ENCODE data around the gene TATDN2. TPM values are rescaled to one million over a fixed set of nuclear protein-coding genes. Genes with fewer than 3 reads are reported as not detected.
A peak's percentile ranks its signal among the peaks of the same experiment; 100 is the strongest.

TATDN2 gene
- polyA plus RNA-seq, 2 of the 4 experiments (the other 2 are of a cell fraction): 22.4 to 34.9 TPM

DNA sequence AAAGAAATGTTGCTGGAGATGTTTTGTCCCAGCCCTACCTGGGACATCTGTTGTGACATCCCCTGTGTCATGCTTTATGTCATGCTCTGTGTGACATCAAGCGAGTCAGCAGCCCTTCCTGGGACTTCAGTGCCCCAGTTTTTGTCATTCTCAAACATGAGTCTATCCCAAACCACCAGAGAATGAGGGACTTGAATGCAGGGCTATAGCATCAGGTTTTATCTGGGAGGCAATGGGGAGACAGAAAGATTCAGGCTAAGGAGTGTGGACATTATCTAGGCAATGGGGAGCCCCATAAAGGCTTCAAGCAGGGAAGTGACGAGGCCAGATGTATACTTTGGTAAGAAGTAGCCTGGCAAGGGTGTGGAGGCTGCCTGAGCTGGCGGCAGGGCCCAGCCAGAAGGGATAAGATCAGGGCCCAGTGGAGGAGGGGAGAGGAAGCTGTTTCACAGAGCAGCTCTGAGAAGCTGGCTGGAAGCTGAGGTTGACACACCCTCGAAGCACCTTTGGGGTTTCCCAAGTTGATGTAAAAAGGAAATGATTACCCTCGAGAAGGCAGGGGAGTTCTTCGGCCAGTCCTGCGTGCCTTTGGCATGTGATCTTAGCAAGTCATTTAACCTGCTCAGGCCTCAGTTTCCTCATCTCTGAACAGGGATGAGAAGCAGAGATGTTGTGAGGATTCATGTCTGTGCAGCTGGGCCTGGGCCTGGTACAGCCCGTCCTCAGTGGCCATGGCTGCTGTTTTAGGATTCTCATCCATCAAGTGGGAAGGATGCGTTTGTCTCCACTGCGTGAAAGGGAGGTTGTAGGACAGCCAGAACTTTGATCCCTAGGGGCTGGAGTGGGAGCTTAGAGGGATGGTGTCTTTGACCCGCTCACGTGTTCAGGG, 49.3 kb upstream of the TATDN2 start (continued):
- no peak for TF ChIP-seq ESRRA (IDR thresholded peaks at IDR 0.05; ENCODE audit: borderline replicate concordance, low read length)
- TF ChIP-seq JUN (IDR thresholded peaks at IDR 0.05): peak in 1 of 2 experiments; percentile 18; a peak in 1 of 5 replicates
- TF ChIP-seq ZC3H11A (IDR thresholded peaks at IDR 0.05): no peak
- no peak for TF ChIP-seq NFE2L2 (conservative IDR thresholded peaks at IDR 0.05; ENCODE audit: low read length)
- TF ChIP-seq, protein P1, sequence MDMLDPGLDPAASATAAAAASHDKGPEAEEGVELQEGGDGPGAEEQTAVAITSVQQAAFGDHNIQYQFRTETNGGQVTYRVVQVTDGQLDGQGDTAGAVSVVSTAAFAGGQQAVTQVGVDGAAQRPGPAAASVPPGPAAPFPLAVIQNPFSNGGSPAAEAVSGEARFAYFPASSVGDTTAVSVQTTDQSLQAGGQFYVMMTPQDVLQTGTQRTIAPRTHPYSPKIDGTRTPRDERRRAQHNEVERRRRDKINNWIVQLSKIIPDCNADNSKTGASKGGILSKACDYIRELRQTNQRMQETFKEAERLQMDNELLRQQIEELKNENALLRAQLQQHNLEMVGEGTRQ (IDR thresholded peaks at IDR 0.05): no peak
- TF ChIP-seq, protein P2, sequence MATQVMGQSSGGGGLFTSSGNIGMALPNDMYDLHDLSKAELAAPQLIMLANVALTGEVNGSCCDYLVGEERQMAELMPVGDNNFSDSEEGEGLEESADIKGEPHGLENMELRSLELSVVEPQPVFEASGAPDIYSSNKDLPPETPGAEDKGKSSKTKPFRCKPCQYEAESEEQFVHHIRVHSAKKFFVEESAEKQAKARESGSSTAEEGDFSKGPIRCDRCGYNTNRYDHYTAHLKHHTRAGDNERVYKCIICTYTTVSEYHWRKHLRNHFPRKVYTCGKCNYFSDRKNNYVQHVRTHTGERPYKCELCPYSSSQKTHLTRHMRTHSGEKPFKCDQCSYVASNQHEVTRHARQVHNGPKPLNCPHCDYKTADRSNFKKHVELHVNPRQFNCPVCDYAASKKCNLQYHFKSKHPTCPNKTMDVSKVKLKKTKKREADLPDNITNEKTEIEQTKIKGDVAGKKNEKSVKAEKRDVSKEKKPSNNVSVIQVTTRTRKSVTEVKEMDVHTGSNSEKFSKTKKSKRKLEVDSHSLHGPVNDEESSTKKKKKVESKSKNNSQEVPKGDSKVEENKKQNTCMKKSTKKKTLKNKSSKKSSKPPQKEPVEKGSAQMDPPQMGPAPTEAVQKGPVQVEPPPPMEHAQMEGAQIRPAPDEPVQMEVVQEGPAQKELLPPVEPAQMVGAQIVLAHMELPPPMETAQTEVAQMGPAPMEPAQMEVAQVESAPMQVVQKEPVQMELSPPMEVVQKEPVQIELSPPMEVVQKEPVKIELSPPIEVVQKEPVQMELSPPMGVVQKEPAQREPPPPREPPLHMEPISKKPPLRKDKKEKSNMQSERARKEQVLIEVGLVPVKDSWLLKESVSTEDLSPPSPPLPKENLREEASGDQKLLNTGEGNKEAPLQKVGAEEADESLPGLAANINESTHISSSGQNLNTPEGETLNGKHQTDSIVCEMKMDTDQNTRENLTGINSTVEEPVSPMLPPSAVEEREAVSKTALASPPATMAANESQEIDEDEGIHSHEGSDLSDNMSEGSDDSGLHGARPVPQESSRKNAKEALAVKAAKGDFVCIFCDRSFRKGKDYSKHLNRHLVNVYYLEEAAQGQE (IDR thresholded peaks at IDR 0.05): no peak
- TF ChIP-seq, protein P3, sequence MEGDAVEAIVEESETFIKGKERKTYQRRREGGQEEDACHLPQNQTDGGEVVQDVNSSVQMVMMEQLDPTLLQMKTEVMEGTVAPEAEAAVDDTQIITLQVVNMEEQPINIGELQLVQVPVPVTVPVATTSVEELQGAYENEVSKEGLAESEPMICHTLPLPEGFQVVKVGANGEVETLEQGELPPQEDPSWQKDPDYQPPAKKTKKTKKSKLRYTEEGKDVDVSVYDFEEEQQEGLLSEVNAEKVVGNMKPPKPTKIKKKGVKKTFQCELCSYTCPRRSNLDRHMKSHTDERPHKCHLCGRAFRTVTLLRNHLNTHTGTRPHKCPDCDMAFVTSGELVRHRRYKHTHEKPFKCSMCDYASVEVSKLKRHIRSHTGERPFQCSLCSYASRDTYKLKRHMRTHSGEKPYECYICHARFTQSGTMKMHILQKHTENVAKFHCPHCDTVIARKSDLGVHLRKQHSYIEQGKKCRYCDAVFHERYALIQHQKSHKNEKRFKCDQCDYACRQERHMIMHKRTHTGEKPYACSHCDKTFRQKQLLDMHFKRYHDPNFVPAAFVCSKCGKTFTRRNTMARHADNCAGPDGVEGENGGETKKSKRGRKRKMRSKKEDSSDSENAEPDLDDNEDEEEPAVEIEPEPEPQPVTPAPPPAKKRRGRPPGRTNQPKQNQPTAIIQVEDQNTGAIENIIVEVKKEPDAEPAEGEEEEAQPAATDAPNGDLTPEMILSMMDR (IDR thresholded peaks at IDR 0.05): no peak
- TF ChIP-seq HDAC2 (IDR thresholded peaks at IDR 0.05): no peak
- no peak for TF ChIP-seq MYC (IDR thresholded peaks at IDR 0.05; ENCODE audit: borderline replicate concordance, low read length)
- TF ChIP-seq ZSCAN20 (CRISPR knock-in tag; IDR thresholded peaks at IDR 0.05): no peak
- TF ChIP-seq TP53 (CRISPR knock-in tag; IDR thresholded peaks at IDR 0.05): no peak
- TF ChIP-seq, protein P4, sequence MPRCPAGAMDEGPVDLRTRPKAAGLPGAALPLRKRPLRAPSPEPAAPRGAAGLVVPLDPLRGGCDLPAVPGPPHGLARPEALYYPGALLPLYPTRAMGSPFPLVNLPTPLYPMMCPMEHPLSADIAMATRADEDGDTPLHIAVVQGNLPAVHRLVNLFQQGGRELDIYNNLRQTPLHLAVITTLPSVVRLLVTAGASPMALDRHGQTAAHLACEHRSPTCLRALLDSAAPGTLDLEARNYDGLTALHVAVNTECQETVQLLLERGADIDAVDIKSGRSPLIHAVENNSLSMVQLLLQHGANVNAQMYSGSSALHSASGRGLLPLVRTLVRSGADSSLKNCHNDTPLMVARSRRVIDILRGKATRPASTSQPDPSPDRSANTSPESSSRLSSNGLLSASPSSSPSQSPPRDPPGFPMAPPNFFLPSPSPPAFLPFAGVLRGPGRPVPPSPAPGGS (IDR thresholded peaks at IDR 0.05): no peak
- TF ChIP-seq BHLHE40 (IDR thresholded peaks at IDR 0.05; ENCODE audit: low read depth, low read length): no peak
- TF ChIP-seq, protein P5, sequence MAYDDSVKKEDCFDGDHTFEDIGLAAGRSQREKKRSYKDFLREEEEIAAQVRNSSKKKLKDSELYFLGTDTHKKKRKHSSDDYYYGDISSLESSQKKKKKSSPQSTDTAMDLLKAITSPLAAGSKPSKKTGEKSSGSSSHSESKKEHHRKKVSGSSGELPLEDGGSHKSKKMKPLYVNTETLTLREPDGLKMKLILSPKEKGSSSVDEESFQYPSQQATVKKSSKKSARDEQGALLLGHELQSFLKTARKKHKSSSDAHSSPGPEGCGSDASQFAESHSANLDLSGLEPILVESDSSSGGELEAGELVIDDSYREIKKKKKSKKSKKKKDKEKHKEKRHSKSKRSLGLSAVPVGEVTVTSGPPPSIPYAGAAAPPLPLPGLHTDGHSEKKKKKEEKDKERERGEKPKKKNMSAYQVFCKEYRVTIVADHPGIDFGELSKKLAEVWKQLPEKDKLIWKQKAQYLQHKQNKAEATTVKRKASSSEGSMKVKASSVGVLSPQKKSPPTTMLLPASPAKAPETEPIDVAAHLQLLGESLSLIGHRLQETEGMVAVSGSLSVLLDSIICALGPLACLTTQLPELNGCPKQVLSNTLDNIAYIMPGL (CRISPR knock-in tag; IDR thresholded peaks at IDR 0.05; ENCODE audit: borderline replicate concordance): no peak
- TF ChIP-seq E2F6 (IDR thresholded peaks at IDR 0.05; ENCODE audit: borderline replicate concordance, low read depth): 0 out of 2 replicates have a peak, but pooled peaks have one; percentile 38
- TF ChIP-seq EHMT2 (IDR thresholded peaks at IDR 0.05; ENCODE audit: low read depth): no peak
- TF ChIP-seq SREBF2 (IDR thresholded peaks at IDR 0.05): no peak
- TF ChIP-seq MAX (IDR thresholded peaks at IDR 0.05): peak; percentile 39; the same call in 1 of the 2 replicates
- TF ChIP-seq ATOH8 (CRISPR knock-in tag; IDR thresholded peaks at IDR 0.05; ENCODE audit: low read depth): peak; percentile 87; the same call in 1 of the 2 replicates
- no peak for TF ChIP-seq ZFP36 (IDR thresholded peaks at IDR 0.05; ENCODE audit: borderline replicate concordance, partially characterized antibody)
- TF ChIP-seq HEYL (CRISPR knock-in tag; IDR thresholded peaks at IDR 0.05): no peak
- TF ChIP-seq HES2 (IDR thresholded peaks at IDR 0.05): no peak
- 0 out of 2 replicates have a peak, but pooled peaks have one; percentile 2 for TF ChIP-seq FOSL2 (IDR thresholded peaks at IDR 0.05)
- peak; percentile 51; the same call in 1 of the 2 replicates for TF ChIP-seq FOSL2 (CRISPR knock-in tag; IDR thresholded peaks at IDR 0.05)
- no peak for TF ChIP-seq RAD21 (conservative IDR thresholded peaks at IDR 0.05 in 1 of 2, IDR thresholded peaks at IDR 0.05 in 1 of 2)
- TF ChIP-seq NPAS2 (CRISPR knock-in tag; IDR thresholded peaks at IDR 0.05; ENCODE audit: borderline replicate concordance): no peak
- TF ChIP-seq CEBPB (IDR thresholded peaks at IDR 0.05): no peak
- TF ChIP-seq RCOR1 (IDR thresholded peaks at IDR 0.05; ENCODE audit: low read depth, low read length): no peak
- TF ChIP-seq NR3C1 (IDR thresholded peaks at IDR 0.05): no peak
- no peak for TF ChIP-seq JUNB (IDR thresholded peaks at IDR 0.05)
